Aorta (tissue), 5 donors: ENCODE results near the gene TRRAP. TPM values are rescaled to one million over a fixed set of nuclear protein-coding genes. Genes with fewer than 3 reads are reported as not detected.
A peak's percentile ranks its signal among the peaks of the same experiment; 100 is the strongest.

Experiments
- ATAC-seq: fragments of 200-7000 bp; cut with Tn5 transposase; one replicate; pipeline ENCODE4 v1.9.1; 2022; ENCODE audit warnings: moderate library complexity; ENCODE audit not compliant: low FRiP score
- DNase-seq, 2 donors: peaks; one replicate each; pipeline ENCODE4 v3.0.0-alpha.2; 2020
- H3K27ac ChIP-seq, 2 donors: one replicate each; pipeline ENCODE4 v1.5.1; 2013; ENCODE audit warnings: low read length in 2 of 2, mild to moderate bottlenecking in 2 of 2, moderate library complexity in 2 of 2, control low read depth in 1 of 2, inconsistent platforms in 1 of 2, low read depth in 1 of 2
- H3K27me3 ChIP-seq, 2 donors: one replicate each; pipeline ENCODE4 v1.6.1; 2013; ENCODE audit warnings: control low read depth in 1 of 2, low read length in 1 of 2, mild to moderate bottlenecking in 1 of 2, moderate library complexity in 1 of 2; ENCODE audit not compliant: insufficient read depth in 2 of 2, control insufficient read depth in 1 of 2
- H3K36me3 ChIP-seq, 2 donors: one replicate each; pipeline ENCODE4 v1.6.1; 2013; ENCODE audit warnings: control low read depth in 1 of 2, low read length in 1 of 2, mild to moderate bottlenecking in 1 of 2; ENCODE audit not compliant: insufficient read depth in 2 of 2, control insufficient read depth in 1 of 2
- H3K4me1 ChIP-seq, 2 donors: one replicate each; pipeline ENCODE4 v1.6.1; 2013; ENCODE audit warnings: low read length in 2 of 2, control low read depth in 1 of 2, mild to moderate bottlenecking in 1 of 2, moderate library complexity in 1 of 2; ENCODE audit not compliant: insufficient read depth in 2 of 2, control insufficient read depth in 1 of 2
- H3K4me3 ChIP-seq, 2 donors: one replicate each; pipeline ENCODE4 v1.5.1; 2013; ENCODE audit warnings: low read length in 2 of 2, control low read depth in 1 of 2, mild to moderate bottlenecking in 1 of 2
- H3K9me3 ChIP-seq: one replicate; pipeline ENCODE4 v1.6.1; 2013; ENCODE audit warnings: mild to moderate bottlenecking, low read length; ENCODE audit not compliant: control insufficient read depth
- WGBS, 2 donors: extraction: QIAGEN DNeasy Blood & Tissue Kit; methylation state at CpG; one replicate each; pipeline ENCODE4 v1.1.7; 2013; 5-methylcytosine and 5-hydroxymethylcytosine counted together
- intact Hi-C, 2 donors: fragments of 100-400 bp; cut with DNase I; formaldehyde crosslinking; loops; one replicate each; pipeline versions ENCODE4 v1.14.2 to v1.15.0; 2022
- microRNA-seq, 2 donors: library from miRNA; unstranded; fragments of <30 nt; microRNA quantifications; one replicate each; pipeline ENCODE4 v1.2.0, GENCODE V29; 2020
- polyA plus RNA-seq, 2 donors: library from polyadenylated mRNA; stranded (reverse); fragments of 200-250 nt; gene quantifications; one replicate each; pipeline ENCODE4 v1.2.3, GENCODE V29; 2013
- total RNA-seq, 2 donors: library from RNA; stranded (reverse); fragmentation: NEBNext Ultra II Directional; extraction: Animal tissue kit (Norgen Biotek cat#: 25700); gene quantifications; one replicate each; pipeline ENCODE4 v1.2.1, GENCODE V29; 2021
- donor health status: healthy with polysubstance abuse.
- donor health status: Bipolar disorder and iron deficiency.
- donor health status: DM: no; HTN: no; CAD: no.
- donor health status: DM: no; HTN: no; CAD: no.
- donor health status: DM: yes; HTN: yes; CAD: no.

Gene TRRAP
- total and polyA plus RNA-seq, 4 donors: 2.4 to 41.9 (median 23.2) TPM

- Histone ChIP-seq H3K4me3 (no peak overlapping the region), H3K27ac (peak overlapping the region in 1 of 2 donors; percentile 31), H3K27me3 (no peaks in the 10 kb centered on the region), H3K36me3 (peaks cover 0 to 17% of the 10 kb centered on the region in 2 donors), H3K4me1 (no peaks in the 10 kb centered on the region), H3K9me3 (no peaks in the 10 kb centered on the region)
- DNase-seq (no peak), ATAC-seq (no peak)
- intact Hi-C loops: loop anchor here (2.0 to 10.0 kb wide), 3 partner anchors 47 to 177 kb away; no protein-coding TSS in a partner anchor
- WGBS, 2 donors: 70 to 78% methylated on average over 15 of the region's 15 CpGs
Observed at GRCh38 chr7:99047526-99048077, 169.3 kb downstream of the TRRAP start.

GRCh38 chr7:99050971-99051370, 172.6 kb downstream of the TRRAP start:
- 52 to 53% methylated on average over 2 of the region's 2 CpGs for WGBS, 2 donors
- Histone ChIP-seq H3K27me3 (no peaks in the 10 kb centered on the region), H3K9me3 (no peaks in the 10 kb centered on the region), H3K36me3 (peaks cover under 1 to 12% of the 10 kb centered on the region in 2 donors), H3K27ac (no peak overlapping the region), H3K4me1 (no peaks in the 10 kb centered on the region), H3K4me3 (no peak overlapping the region)
- no peak for DNase-seq
- intact Hi-C loops: loop anchor here in 1 of 2 donors (5.0 kb wide), 1 partner anchor 41 kb away; no protein-coding TSS in a partner anchor
- no peak for ATAC-seq

- Histone ChIP-seq H3K27me3 (no peaks in the 10 kb centered on the region), H3K4me3 (no peak overlapping the region), H3K36me3 (peaks cover 2 to 8% of the 10 kb centered on the region in 2 donors), H3K27ac (no peak overlapping the region), H3K9me3 (no peaks in the 10 kb centered on the region), H3K4me1 (no peaks in the 10 kb centered on the region)
- DNase-seq: no peak
- ATAC-seq: no peak
- WGBS, 2 donors: 94% methylated on average over 9 of the region's 9 CpGs
- intact Hi-C loops: loop anchor here in 1 of 2 donors (5.0 kb wide), 1 partner anchor 38 kb away; no protein-coding TSS in a partner anchor
Observed at GRCh38 chr7:99054781-99055180, 176.4 kb downstream of the TRRAP start.

- H3K9me3 ChIP-seq: no peaks in the 10 kb centered on the region
- no peak overlapping the region for H3K4me3 ChIP-seq
- DNase-seq (no peak), ATAC-seq (no peak)
- H3K36me3 ChIP-seq: peaks cover under 1 to 3% of the 10 kb centered on the region in 2 donors
- no peaks in the 10 kb centered on the region for H3K4me1 ChIP-seq
- no peaks in the 10 kb centered on the region for H3K27me3 ChIP-seq
- WGBS, 2 donors: 80 to 85% methylated on average over 6 of the region's 6 CpGs
- H3K27ac ChIP-seq: no peak overlapping the region
- intact Hi-C loops: no loop called here
Observed at GRCh38 chr7:99061001-99061776, 182.9 kb downstream of the TRRAP start.

Small RNAs within 50 kb of the gene (microRNA-seq; reads per million reads assigned to microRNA genes)
- 0.99 to 28.0 reads per million in 2 donors for gene MIR3609

Other genes starting within 250 kb of the TRRAP start
- 10 to 100 TPM; 15.3 to 20.8 TPM for gene TMEM130, start 8.5 kb upstream of the TRRAP start, total RNA-seq
- gene TMEM130, start 8.5 kb upstream of the TRRAP start, polyA plus RNA-seq: 10 to 100 TPM in 1 of 2 donors, 1 to 10 TPM in 1; 9.1 to 43.6 TPM